GM21390 (cell line): ENCODE results near the gene LIMS1.
A peak's percentile ranks its signal among the peaks of the same experiment; 100 is the strongest.
"Not testable (repeated sequence)": the region's sequence is repeated elsewhere in the genome, so short reads cannot be mapped to it uniquely, and the experiment has no call there.

ENCODE experiments used
- ATAC-seq: cut with Tn5 transposase; IDR thresholded peaks from one replicate; pipeline ENCODE4 v1.9.1; 2021; ENCODE audit not compliant: unreplicated experiment

Gene LIMS1

GRCh38 chr2:108533832-108534583, at the start of gene LIMS1:
LIMS1 (plus strand) TSS chr2:108534470; CDS start chr2:108534563, 93 bp downstream.
- ATAC-seq, result peak; percentile 87

GRCh38 chr2:108485253-108485652, 49.0 kb upstream of the LIMS1 start:
- ATAC-seq, result no peak

GRCh38 chr2:108490506-108491122, 43.7 kb upstream of the LIMS1 start:
- no peak for ATAC-seq

GRCh38 chr2:108491848-108492247, 42.4 kb upstream of the LIMS1 start:
- no peak for ATAC-seq

- ATAC-seq, result no peak
Measured at GRCh38 chr2:108492364-108492763, 41.9 kb upstream of the LIMS1 start.

GRCh38 chr2:108496167-108496566, 38.1 kb upstream of the LIMS1 start:
- ATAC-seq, result not testable (repeated sequence)

GRCh38 chr2:108507620-108508019, 26.6 kb upstream of the LIMS1 start:
- ATAC-seq, result not testable (repeated sequence)

GRCh38 chr2:108512431-108512830, 21.8 kb upstream of the LIMS1 start:
- ATAC-seq, result not testable (repeated sequence)

GRCh38 chr2:108514478-108514877, 19.8 kb upstream of the LIMS1 start:
- not testable (repeated sequence) for ATAC-seq

- not testable (repeated sequence) for ATAC-seq
Measured at GRCh38 chr2:108524688-108525087, 9.6 kb upstream of the LIMS1 start.

GRCh38 chr2:108525258-108525657, 9.0 kb upstream of the LIMS1 start:
- ATAC-seq, result not testable (repeated sequence)

GRCh38 chr2:108531674-108532055, 2.6 kb upstream of the LIMS1 start:
- ATAC-seq, result no peak

- ATAC-seq, result peak; percentile 32
Measured at GRCh38 chr2:108534584-108535356, 500 bp downstream of the LIMS1 start.

- ATAC-seq, result no peak
Measured at GRCh38 chr2:108535357-108535631, 1.0 kb downstream of the LIMS1 start.

GRCh38 chr2:108536133-108536780, 2.0 kb downstream of the LIMS1 start:
- no peak for ATAC-seq

- no peak for ATAC-seq
Measured at GRCh38 chr2:108536911-108537310, 2.6 kb downstream of the LIMS1 start.

GRCh38 chr2:108538000-108538625, 3.8 kb downstream of the LIMS1 start:
- ATAC-seq, result no peak

- no peak for ATAC-seq
Measured at GRCh38 chr2:108541451-108541850, 7.2 kb downstream of the LIMS1 start.

- ATAC-seq, result no peak
Measured at GRCh38 chr2:108542071-108542470, 7.8 kb downstream of the LIMS1 start.

GRCh38 chr2:108547606-108548005, 13.3 kb downstream of the LIMS1 start:
- no peak for ATAC-seq
